Measurements from ENCODE around the gene IRX5.

Gene IRX5

GRCh38 chr16:54930005-54930868, at the start of gene IRX5:
IRX5 (plus strand) TSS chr16:54930865; CDS start chr16:54931199, 334 bp downstream.
- peak; percentile 75 for DNase-seq (ENCODE audit: low spot score)

GRCh38 chr16:54882556-54882955, 48.1 kb upstream of the IRX5 start:
- no peak for DNase-seq (ENCODE audit: low spot score)

GRCh38 chr16:54883358-54883757, 47.3 kb upstream of the IRX5 start:
- DNase-seq (ENCODE audit: low spot score) = no peak

- no peak for DNase-seq (ENCODE audit: low spot score)
These were observed 44.6 kb upstream of the IRX5 start for GRCh38 chr16:54886078-54886477.

GRCh38 chr16:54890381-54890780, 40.3 kb upstream of the IRX5 start:
- no peak for DNase-seq (ENCODE audit: low spot score)

GRCh38 chr16:54891346-54891745, 39.3 kb upstream of the IRX5 start:
- no peak for DNase-seq (ENCODE audit: low spot score)

- DNase-seq (ENCODE audit: low spot score) = no peak
These were observed 37.7 kb upstream of the IRX5 start for GRCh38 chr16:54892981-54893380.

GRCh38 chr16:54897930-54898329, 32.7 kb upstream of the IRX5 start:
- DNase-seq (ENCODE audit: low spot score) = no peak

- no peak for DNase-seq (ENCODE audit: low spot score)
These were observed 29.1 kb upstream of the IRX5 start for GRCh38 chr16:54901606-54902005.

- DNase-seq (ENCODE audit: low spot score) = no peak
These were observed 27.6 kb upstream of the IRX5 start for GRCh38 chr16:54903047-54903446.

GRCh38 chr16:54911079-54911478, 19.6 kb upstream of the IRX5 start:
- no peak for DNase-seq (ENCODE audit: low spot score)

GRCh38 chr16:54912720-54913119, 17.9 kb upstream of the IRX5 start:
- no peak for DNase-seq (ENCODE audit: low spot score)

- no peak for DNase-seq (ENCODE audit: low spot score)
These were observed 9.3 kb upstream of the IRX5 start for GRCh38 chr16:54921206-54921824.

- no peak for DNase-seq (ENCODE audit: low spot score)
These were observed 7.6 kb upstream of the IRX5 start for GRCh38 chr16:54923055-54923473.

- DNase-seq (ENCODE audit: low spot score) = no peak
These were observed 6.7 kb upstream of the IRX5 start for GRCh38 chr16:54923988-54924387.

GRCh38 chr16:54926166-54926838, 4.4 kb upstream of the IRX5 start:
- DNase-seq (ENCODE audit: low spot score) = no peak

- no peak for DNase-seq (ENCODE audit: low spot score)
These were observed 3.3 kb upstream of the IRX5 start for GRCh38 chr16:54927125-54928015.

- DNase-seq (ENCODE audit: low spot score) = no peak
These were observed 2.7 kb upstream of the IRX5 start for GRCh38 chr16:54928016-54928356.

GRCh38 chr16:54928411-54929089, 2.1 kb upstream of the IRX5 start:
- DNase-seq (ENCODE audit: low spot score) = peak; percentile 55

- DNase-seq (ENCODE audit: low spot score) = peak; percentile 99
These were observed 1.3 kb upstream of the IRX5 start for GRCh38 chr16:54929090-54930004.

GRCh38 chr16:54930869-54931119, 129 bp downstream of the IRX5 start:
- no peak for DNase-seq (ENCODE audit: low spot score)

Measured in kidney capillary endothelial cell (primary cell).